Testis (tissue), 2 donors: ENCODE measurements around the gene RASA1.

Experiments used
- CTCF ChIP-seq, 3 experiments: fragments of 450-650 bp in 2 of 3; fragments of 200-600 bp in 1 of 3; sonication (generic) in 1 of 3; IDR thresholded peaks; one replicate each; pipeline ENCODE4 v1.5.1; 2016 to 2019; ENCODE audit warnings: antibody characterized with exemption in 3 of 3, mild to moderate bottlenecking in 2 of 3, moderate library complexity in 1 of 3
- POLR2A ChIP-seq: fragments of 450-650 bp; IDR thresholded peaks from one replicate; pipeline ENCODE4 v1.6.1; 2017; ENCODE audit warnings: antibody characterized with exemption, mild to moderate bottlenecking, moderate library complexity

DNA sequence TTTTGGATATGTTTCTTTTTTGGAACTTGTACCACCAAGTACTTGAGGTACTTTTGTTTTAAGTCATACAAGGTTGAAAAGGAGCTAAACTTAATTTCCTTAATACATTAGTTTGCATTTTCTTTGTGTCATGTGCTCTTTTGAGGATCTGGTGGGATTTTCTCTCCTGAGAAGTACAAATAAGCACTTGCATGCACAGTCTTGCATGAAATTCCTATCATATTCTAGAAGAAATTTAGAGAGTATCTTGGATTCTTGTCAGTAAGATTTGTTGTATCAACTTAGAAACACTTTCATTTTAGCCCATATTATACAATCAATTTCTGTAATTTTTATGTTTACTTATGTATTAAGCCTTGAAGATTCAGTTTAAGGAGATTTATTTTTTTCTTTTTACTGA, 80.2 kb downstream of the RASA1 start:
- TF ChIP-seq POLR2A, result no peak
- no peak for TF ChIP-seq CTCF (IDR thresholded peaks at IDR 0.05)
